ENCODE results near the gene TAC3.
A peak's percentile ranks its signal among the peaks of the same experiment; 100 is the strongest.
"Not testable (repeated sequence)": the region's sequence is repeated elsewhere in the genome, so short reads cannot be mapped to it uniquely, and the experiment has no call there.

The TAC3 gene

GRCh38 chr12:56989861-56990610 is 26.3 kb downstream of the TAC3 start:
- Histone ChIP-seq H3K36me3 (no peaks in the 10 kb centered on the region), H3K9me3 (no peaks in the 10 kb centered on the region), H3K4me1 (no peaks in the 10 kb centered on the region), H3K27me3 (0 out of 2 replicates have a peak, but pooled peaks cover 8% of the 10 kb centered on the region), H3K4me3 (ENCODE audit: low read depth, low read length) (no peak overlapping the region)
- TF ChIP-seq CTCF (IDR thresholded peaks at IDR 0.05; ENCODE audit: low read depth, low read length), result no peak
- no peak for DNase-seq

- no peaks in the 10 kb centered on the region for H3K36me3 ChIP-seq
- no peak overlapping the region for H3K4me3 ChIP-seq (ENCODE audit: low read depth, low read length)
- no peaks in the 10 kb centered on the region for H3K4me1 ChIP-seq
- TF ChIP-seq CTCF (IDR thresholded peaks at IDR 0.05; ENCODE audit: low read depth, low read length), result no peak
- no peaks in the 10 kb centered on the region for H3K9me3 ChIP-seq
- no peak for DNase-seq
- 0 out of 2 replicates have a peak, but pooled peaks cover 8% of the 10 kb centered on the region for H3K27me3 ChIP-seq
Observed at GRCh38 chr12:56988207-56988739, 28.1 kb downstream of the TAC3 start.

GRCh38 chr12:56987551-56988053 is 28.7 kb downstream of the TAC3 start:
- Histone ChIP-seq H3K36me3 (no peaks in the 10 kb centered on the region), H3K27me3 (0 out of 2 replicates have a peak, but pooled peaks cover 8% of the 10 kb centered on the region), H3K9me3 (no peaks in the 10 kb centered on the region), H3K4me1 (no peaks in the 10 kb centered on the region), H3K4me3 (ENCODE audit: low read depth, low read length) (no peak overlapping the region)
- DNase-seq, result peak; percentile 79
- TF ChIP-seq CTCF (IDR thresholded peaks at IDR 0.05; ENCODE audit: low read depth, low read length), result peak; percentile 97

GRCh38 chr12:56987011-56987410 is 29.3 kb downstream of the TAC3 start:
- no peaks in the 10 kb centered on the region for H3K9me3 ChIP-seq
- DNase-seq, result no peak
- no peak for TF ChIP-seq CTCF (IDR thresholded peaks at IDR 0.05; ENCODE audit: low read depth, low read length)
- H3K36me3 ChIP-seq, result no peaks in the 10 kb centered on the region
- 0 out of 2 replicates have a peak, but pooled peaks cover 8% of the 10 kb centered on the region for H3K27me3 ChIP-seq
- no peak overlapping the region for H3K4me3 ChIP-seq (ENCODE audit: low read depth, low read length)
- H3K4me1 ChIP-seq, result no peaks in the 10 kb centered on the region

GRCh38 chr12:56985714-56986113 is 30.6 kb downstream of the TAC3 start:
- H3K36me3 ChIP-seq; H3K4me3 ChIP-seq (ENCODE audit: low read depth, low read length); H3K9me3 ChIP-seq; H3K27me3 ChIP-seq; H3K4me1 ChIP-seq; DNase-seq: not testable (repeated sequence)

- Histone ChIP-seq H3K4me3 (ENCODE audit: low read depth, low read length) (no peak overlapping the region), H3K4me1 (no peaks in the 10 kb centered on the region), H3K27me3 (0 out of 2 replicates have a peak, but pooled peaks cover 2% of the 10 kb centered on the region), H3K9me3 (no peaks in the 10 kb centered on the region), H3K36me3 (no peaks in the 10 kb centered on the region)
- DNase-seq, result no peak
- TF ChIP-seq CTCF (IDR thresholded peaks at IDR 0.05; ENCODE audit: low read depth, low read length), result no peak
Observed at GRCh38 chr12:56983386-56983785, 32.9 kb downstream of the TAC3 start.

GRCh38 chr12:56982578-56983236 is 33.6 kb downstream of the TAC3 start:
- not testable (repeated sequence) for H3K36me3 ChIP-seq; DNase-seq; H3K4me3 ChIP-seq (ENCODE audit: low read depth, low read length); H3K4me1 ChIP-seq; H3K27me3 ChIP-seq; H3K9me3 ChIP-seq
